ENCODE measurements around the gene MAP1S.

Gene MAP1S

DNA sequence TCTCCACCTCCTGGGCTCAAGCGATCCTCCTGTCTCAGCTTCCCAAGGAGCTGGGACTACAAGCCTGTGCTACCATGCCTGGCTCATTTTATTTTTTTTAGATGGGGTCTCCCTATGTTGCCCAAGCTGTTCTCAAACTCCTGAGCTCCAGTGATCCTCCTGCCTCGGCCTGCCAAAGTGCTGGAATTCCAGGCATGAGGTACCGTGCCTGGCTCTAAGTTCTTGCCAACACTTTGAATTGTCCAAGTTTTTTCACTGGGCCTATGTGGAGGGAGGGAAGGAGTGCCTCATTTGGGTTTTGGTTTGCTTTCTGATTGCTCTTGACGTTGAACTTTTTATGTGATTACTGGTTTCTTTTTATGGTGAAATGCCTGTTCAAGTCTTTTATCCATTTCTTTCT, 26.7 kb upstream of the MAP1S start:
- DNase-seq (ENCODE audit: low read depth, low spot score): no peak

DNA sequence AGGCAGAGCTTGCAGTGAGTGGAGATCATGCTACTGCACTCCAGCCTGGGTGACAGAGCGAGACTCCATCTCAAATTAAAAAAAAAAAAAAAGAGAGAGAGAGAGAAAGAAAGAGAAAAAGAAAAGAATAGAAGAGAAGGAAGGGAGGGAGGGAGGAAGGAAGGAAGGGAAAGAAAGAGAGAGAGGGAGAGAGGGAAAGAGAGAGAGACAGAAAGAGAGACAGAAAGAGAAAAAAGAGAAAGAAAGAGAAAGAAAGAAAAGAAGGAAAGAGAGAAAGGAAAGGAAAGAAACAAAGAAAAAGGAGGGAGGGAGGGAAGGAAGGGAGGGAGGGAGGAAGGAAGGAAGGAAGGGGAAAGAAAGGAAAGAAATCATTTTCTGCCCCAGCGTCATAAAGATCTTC, 24.1 kb upstream of the MAP1S start:
- DNase-seq (ENCODE audit: low read depth, low spot score): no peak

DNA sequence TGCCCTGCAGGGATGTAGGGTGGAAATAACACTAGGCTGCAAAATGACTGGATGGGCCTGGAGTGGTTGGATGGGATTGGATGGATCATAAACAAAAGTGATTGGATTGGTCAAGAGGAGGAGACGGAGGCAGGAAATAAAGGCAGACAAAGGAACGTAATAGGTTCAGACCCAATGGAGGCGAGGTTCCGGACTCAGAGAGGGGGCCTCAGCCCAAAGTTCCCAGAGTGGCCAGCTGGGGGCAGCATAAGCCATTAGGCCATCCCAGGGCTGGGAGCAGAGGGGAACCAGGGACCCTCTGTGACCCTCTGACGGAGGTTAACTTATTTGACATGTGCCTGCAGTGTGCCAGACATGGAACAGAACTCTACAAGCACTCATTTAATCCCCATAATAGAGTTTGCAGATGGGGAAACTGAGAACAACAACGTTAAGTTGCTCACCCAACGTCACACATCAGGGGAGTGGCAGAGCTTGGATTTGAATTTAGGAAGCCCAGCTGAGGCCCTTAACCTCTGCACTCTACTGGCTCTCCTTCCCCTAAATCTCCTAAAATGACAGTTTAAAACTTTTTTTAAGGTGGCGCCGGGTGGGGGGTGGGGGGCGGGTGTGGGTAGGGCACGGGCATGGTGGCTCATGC, 15.3 kb upstream of the MAP1S start:
- no peak for DNase-seq (ENCODE audit: low read depth, low spot score)

DNA sequence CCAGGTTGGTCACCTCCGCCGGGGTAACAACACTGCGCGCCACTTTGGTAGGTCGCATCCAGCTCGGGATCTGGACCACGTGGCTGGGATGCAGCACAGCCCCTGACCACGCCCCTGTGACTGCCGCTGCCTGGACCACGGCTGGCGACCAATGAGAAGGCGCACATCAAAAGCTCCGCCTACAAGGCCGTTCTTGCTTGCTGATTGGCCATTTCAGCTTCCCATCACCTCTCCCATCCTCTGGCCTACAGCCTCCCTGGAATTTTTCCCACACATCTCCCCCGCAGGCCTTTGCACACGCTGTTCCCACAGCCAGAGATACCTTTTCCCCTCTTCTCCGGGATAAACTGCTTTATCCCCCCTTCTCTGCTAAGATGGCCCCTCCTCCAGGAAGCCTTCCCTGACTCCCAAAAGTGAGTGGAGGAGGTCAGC, 12.5 kb upstream of the MAP1S start:
- DNase-seq (ENCODE audit: low read depth, low spot score): no peak

DNA sequence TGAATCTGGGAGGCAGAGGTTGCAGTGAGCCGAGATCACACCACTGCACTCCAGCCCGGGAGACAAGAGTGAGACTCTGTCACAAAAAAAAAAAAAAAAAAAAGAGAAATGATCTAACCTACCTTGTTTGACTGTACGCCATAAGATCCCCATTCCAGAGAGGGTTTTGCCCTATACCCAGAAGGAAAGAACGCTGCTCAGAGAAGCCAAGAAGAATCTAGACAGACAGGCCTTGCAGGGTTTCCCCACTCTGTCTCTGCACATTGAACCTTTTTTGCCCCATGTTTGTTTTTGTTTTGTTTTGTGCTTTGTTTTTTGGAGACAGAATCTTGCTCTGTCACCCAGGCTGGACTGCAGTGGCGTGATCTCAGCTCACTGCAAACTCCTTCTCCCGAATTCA, 7.4 kb upstream of the MAP1S start:
- no peak for DNase-seq (ENCODE audit: low read depth, low spot score)

DNA sequence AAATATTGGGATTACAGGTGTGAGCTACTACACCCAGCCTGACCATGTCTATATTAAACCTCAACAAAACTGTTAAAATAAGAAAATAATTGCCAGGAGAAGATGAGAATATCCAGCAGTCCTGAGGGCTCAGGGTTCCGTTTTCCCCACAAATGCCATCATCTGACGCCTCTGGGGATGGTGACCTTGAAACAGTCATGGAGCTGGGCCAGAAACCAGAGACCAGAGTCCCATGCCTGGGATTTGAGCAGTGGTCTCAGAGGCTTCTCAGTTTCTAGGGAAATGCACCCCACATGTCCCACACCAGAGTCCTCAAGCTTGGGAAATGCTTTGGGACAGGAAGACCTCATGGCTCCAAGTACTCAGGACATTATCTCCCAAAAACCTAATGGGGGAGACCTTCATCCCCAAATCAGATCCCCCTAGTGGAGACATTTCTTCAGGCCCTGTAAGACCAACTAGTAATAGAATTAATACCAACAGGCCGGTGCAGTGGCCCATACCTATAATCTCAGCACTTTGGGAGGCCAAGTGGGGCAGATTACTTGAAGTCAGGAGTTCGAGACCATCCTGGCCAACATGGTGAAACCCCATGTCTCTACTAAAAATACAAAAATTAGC, 2.9 kb upstream of the MAP1S start:
- no peak for DNase-seq (ENCODE audit: low read depth, low spot score)

DNA sequence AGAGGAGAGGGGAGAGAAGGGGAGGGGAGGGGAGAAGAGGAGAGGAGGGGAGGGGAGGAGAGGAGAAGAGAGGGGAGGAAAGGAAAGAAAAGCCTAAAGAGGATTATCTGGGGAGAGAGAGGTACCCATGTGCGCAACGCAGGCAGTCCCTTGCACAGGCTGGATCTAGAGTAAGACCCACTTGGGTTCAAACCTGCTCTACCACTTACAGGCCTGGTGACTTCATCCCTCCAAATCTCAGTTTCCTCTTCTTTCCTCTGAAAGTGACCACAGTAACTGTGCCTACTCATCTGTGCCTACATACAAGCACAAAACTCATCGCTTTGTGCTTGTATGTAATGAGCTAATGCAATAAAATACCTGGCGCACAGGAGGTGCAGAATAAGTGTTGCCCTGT, 732 bp upstream of the MAP1S start:
- DNase-seq (ENCODE audit: low read depth, low spot score): no peak

DNA sequence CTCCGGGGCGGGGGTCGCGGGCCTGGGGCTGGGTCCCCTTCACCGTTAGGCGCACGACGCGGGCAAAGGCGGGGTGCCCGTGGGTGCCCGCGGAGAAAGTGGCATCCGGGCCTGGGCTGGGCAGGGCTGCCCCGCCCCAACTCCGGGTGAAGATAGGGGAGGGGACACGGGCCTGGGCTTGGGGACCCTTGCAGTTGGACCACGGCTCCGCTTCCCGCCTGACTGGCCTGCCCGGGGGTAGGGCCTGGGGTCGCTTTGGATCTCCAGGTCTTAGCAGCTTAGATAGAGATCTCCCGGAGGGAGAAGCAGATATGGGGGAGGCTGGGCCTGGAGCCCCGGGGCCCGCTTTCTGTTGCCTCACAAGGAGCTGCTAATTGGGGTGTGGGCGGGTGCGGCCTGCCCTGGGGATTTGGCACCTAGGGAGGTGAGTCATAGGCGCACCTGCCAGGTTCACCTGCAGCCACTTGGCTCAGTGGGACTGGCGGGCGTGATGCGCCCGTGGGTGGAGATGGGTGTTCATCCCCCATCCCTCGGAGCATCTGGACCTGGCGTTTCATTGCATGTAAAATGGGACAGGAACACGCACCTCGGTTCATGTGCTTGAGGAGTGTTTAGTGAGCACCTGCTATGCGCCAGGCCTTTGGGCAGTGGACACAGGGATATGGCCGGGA, 585 bp downstream of the MAP1S start:
- DNase-seq (ENCODE audit: low read depth, low spot score): no peak

DNA sequence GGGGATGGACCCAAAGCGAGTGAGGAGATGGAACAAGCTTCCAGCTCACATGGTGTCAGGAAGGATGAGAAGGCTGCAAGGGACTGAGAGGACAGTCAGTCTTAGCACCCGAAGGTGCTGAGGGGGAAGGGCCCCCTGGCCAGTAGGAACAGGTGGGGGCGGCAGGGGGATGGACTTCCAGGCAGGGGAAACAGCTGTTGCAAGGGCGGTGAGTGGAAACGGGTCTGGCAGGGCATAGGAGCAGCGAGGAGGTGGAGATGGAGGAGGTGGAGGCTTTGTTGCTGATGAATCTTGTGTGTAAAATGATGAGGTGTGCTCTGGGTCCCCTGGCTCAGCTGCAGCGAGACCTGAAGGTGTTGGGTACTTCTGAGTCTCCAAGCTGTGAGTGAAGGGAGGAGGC, 1.2 kb downstream of the MAP1S start:
- DNase-seq (ENCODE audit: low read depth, low spot score): no peak

DNA sequence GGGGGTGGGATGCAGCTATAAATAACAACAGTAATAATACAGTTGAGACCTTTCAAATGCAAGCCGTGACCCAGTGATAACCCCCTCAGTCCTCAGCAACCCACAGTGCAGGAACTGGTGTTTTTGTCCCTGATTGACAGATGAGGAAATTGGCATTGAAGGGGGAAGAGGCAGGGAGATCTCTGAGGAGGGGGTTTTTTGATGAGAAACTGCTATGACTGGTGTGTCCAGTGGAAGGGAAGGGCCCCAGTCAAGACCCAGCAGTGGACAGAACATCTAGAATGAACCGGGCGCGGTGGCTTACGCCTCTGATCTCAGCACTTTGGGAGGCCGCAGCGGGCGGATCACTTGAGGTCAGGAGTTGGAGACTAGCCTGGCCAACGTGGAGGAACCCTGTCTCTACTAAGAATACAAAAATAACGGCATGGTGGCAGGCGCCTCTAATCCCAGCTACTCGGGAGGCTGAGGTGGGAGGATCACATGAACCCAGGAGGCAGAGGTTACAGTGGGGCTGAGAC, 1.9 kb downstream of the MAP1S start:
- DNase-seq (ENCODE audit: low read depth, low spot score): no peak

DNA sequence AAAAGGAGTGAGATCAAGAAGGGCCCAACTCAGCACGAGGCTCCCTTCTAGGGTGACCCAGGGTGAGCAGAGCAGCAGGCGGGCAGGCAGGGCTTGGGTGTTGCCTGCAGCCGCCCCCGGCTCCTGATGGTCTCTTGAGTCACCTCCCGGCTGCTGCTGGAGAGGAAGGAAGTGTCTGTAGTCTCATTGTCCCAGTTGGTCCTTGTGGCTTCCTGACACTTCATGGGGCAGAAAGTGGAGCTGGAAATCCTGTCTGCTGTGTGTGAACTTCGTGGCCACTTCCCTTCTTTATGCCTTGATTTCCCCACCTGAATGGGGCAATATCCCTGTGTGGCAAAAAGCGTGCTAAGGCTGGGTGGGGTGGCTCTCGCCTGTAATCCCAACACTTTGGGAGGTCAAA, 2.5 kb downstream of the MAP1S start:
- DNase-seq (ENCODE audit: low read depth, low spot score): no peak

DNA sequence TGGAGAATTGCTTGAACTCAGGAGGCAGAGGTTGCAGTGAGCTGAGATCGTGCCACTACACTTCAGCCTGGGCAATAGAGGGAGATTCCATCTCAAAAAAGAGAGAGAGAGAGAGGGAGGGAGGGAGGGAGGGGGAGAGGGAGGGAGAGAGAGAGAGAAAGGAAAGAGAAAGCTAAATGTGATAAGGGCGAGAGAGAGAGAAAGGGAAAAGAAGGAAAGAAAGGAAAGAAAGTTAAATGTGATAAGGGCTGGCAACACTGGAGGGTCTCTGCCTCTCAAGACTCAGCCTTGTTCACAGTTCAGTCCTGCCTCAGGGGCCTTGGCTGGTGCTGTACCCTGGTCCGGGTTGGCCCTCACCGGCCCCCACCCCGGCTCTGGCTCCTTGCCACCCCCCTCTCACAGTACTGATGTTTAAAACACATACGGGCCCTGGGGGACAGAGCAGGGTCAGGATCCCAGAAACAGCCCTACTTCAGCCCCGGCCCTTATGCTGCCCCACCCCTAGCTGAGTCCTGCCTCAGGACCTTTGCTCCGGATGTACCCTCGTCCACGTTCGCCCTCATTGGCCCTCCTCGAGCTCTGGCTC, 3.5 kb downstream of the MAP1S start:
- no peak for DNase-seq (ENCODE audit: low read depth, low spot score)

DNA sequence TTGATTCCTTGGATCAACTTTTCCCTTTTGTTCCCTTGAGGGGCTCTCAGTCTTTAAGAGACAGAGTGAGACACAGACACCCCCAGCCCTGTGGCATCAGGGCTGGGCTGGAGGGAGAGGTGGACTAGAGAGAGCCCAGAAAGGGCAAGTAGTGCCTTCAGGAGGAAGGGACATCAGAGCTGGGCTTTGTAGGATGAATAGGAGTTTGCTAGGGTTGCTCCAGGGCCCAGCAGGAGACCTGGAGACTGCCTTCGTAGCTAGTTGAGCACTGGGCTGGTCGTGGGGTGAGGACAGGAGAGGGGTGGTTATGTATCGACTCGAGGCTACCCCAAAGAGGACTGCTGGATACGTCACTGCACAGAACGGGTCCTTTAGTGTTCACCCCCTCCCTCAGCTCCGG, 5.4 kb downstream of the MAP1S start:
- DNase-seq (ENCODE audit: low read depth, low spot score): no peak

DNA sequence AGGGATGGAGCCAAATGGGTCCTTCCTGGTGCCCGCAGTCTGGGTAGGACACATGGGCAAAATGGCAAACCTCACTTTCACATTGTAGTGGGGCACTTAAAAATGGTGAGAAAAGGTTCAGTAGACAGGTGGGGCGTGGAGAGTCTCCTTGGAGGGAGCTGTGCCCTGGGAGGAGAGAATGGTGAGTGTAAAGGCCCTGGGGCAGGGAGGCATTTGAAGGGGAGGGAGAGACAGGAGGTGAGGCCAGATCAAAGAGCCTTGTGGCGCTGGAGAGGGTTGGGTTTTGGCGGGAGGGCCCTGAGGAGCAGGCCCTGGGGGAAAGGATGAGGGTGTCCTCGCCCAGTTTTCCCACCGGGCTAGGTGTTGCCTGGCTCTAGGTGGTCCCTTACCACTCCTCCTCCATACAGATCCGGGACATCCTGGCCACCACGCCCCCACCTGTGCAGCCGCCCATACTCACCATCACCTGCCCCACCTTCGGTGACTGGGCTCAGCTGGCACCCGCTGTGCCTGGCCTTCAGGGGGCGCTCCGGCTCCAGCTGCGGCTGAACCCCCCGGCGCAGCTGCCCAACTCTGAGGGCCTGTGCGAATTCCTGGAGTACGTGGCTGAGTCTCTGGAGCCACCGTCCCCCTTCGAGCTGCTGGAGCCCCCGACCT, 6.3 kb downstream of the MAP1S start:
- no peak for DNase-seq (ENCODE audit: low read depth, low spot score)

DNA sequence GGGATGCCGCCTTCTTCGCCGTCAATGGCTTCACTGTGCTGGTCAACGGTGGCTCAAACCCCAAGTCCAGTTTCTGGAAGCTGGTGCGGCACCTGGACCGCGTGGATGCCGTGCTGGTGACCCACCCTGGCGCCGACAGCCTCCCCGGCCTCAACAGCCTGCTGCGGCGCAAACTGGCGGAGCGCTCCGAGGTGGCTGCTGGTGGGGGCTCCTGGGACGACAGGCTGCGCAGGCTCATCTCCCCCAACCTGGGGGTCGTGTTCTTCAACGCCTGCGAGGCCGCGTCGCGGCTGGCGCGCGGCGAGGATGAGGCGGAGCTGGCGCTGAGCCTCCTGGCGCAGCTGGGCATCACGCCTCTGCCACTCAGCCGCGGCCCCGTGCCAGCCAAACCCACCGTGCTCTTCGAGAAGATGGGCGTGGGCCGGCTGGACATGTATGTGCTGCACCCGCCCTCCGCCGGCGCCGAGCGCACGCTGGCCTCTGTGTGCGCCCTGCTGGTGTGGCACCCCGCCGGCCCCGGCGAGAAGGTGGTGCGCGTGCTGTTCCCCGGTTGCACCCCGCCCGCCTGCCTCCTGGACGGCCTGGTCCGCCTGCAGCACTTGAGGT, 7.0 kb downstream of the MAP1S start:
- DNase-seq (ENCODE audit: low read depth, low spot score): no peak

DNA sequence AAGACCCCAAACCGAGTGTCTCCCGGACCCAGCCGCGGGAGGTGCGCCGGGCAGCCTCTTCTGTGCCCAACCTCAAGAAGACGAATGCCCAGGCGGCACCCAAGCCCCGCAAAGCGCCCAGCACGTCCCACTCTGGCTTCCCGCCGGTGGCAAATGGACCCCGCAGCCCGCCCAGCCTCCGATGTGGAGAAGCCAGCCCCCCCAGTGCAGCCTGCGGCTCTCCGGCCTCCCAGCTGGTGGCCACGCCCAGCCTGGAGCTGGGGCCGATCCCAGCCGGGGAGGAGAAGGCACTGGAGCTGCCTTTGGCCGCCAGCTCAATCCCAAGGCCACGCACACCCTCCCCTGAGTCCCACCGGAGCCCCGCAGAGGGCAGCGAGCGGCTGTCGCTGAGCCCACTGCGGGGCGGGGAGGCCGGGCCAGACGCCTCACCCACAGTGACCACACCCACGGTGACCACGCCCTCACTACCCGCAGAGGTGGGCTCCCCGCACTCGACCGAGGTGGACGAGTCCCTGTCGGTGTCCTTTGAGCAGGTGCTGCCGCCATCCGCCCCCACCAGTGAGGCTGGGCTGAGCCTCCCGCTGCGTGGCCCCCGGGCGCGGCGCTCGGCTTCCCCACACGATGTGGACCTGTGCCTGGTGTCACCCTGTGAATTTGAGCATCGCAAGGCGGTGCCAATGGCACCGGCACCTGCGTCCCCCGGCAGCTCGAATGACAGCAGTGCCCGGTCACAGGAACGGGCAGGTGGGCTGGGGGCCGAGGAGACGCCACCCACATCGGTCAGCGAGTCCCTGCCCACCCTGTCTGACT, 7.9 kb downstream of the MAP1S start:
- DNase-seq (ENCODE audit: low read depth, low spot score): no peak

DNA sequence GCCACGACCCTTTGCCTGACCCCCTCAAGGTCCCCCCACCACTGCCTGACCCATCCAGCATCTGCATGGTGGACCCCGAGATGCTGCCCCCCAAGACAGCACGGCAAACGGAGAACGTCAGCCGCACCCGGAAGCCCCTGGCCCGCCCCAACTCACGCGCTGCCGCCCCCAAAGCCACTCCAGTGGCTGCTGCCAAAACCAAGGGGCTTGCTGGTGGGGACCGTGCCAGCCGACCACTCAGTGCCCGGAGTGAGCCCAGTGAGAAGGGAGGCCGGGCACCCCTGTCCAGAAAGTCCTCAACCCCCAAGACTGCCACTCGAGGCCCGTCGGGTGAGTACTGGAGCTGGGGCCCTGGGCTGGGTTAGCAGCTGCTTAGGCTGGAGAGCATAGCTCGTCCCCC, 8.6 kb downstream of the MAP1S start:
- DNase-seq (ENCODE audit: low read depth, low spot score): no peak

DNA sequence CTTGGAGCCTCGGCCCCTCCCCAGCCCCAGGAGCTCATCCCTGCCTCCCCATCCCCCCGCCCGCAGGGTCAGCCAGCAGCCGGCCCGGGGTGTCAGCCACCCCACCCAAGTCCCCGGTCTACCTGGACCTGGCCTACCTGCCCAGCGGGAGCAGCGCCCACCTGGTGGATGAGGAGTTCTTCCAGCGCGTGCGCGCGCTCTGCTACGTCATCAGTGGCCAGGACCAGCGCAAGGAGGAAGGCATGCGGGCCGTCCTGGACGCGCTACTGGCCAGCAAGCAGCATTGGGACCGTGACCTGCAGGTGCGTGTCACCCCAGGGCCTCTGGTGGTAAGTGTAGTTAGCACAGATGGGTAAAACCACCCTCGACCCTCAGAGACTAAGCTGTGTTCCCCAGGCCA, 13.8 kb downstream of the MAP1S start:
- no peak for DNase-seq (ENCODE audit: low read depth, low spot score)

DNA sequence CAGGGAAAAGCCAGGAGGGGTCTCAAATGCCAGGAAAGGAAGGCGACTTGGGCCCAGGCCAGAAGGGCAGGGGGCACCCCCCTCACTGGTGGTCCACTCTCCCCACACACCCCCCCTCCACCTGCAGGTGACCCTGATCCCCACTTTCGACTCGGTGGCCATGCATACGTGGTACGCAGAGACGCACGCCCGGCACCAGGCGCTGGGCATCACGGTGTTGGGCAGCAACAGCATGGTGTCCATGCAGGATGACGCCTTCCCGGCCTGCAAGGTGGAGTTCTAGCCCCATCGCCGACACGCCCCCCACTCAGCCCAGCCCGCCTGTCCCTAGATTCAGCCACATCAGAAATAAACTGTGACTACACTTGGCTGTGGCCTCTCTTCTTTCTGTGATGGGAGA, 14.9 kb downstream of the MAP1S start:
- DNase-seq (ENCODE audit: low read depth, low spot score): no peak

DNA sequence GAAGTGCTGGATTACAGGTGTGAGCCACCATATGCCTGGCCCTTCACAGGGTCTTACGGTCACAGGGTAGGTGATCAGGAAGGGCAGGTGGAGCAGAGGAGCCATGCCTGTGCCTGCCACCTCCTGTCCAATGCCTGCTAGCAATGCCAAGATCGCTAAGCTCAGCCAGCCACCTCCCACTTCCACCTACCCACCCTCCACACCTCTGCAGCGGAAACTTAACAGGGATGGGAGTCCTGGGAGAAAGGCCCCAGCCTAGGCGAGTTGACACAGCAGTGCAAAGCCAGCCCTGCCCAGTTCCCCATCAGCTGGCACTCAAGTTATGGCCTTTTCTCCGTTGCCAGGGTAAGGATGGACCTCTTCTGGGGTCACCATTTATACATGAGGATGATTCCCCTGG, 16.1 kb downstream of the MAP1S start:
- DNase-seq (ENCODE audit: low read depth, low spot score): no peak

DNA sequence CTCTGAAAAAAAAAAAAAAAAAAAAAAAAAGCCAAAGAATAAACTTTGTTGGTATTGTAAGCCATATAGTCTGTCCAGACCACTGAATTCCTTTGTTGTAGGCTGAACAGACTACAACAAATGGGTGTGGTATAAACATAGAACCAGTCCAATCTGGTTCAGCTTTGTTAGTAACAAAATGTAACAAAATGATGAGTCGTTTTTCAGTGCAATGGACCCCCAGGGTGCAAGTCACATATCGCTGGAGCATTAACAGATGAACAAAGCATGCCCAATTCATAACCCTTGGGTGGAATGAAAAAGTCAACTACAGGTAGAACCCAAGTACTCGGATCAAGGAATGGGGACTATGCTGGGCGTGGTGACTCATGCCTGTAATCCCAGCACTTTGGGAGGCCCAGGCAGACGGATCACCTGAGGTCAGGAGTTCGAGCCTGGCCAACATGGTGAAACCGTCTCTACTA, 18.4 kb downstream of the MAP1S start:
- DNase-seq (ENCODE audit: low read depth, low spot score): no peak
